ENCODE data around the gene CFAP97.

GRCh38 chr4:185117300-185117934, 86.4 kb downstream of the CFAP97 start:
- no peak for TF ChIP-seq CTCF (IDR thresholded peaks at IDR 0.05; ENCODE audit: low read depth, low read length)
- no peak for TF ChIP-seq EZH2phosphoT487 (IDR thresholded peaks at IDR 0.05; ENCODE audit: low read depth)
